GM12878 (cell line): ENCODE data around the gene FMC1. TPM values are rescaled to one million over a fixed set of nuclear protein-coding genes. Genes with fewer than 3 reads are reported as not detected.

Experiments
- ATAC-seq: fragments of 200-7000 bp; cut with Tn5 transposase; 3 replicates; pipeline ENCODE4 v1.9.1; 2020; ENCODE audit warnings: mild to moderate bottlenecking, moderate library complexity
- BruUV-seq: library from RNA; stranded (reverse); fragments of 400-500 nt; replicated peaks from 2 replicates; lab custom pipeline; 2021; lab: Mats Ljungman, UMichigan
- CTCF ChIA-PET: fragments of 300-600 bp; sonication (Branson Sonifier 250); formaldehyde crosslinking; extraction: SDS; loops from one replicate; lab custom pipeline; 2021; ENCODE audit warnings: inconsistent platforms; lab: Yijun Ruan, JAX
- POLR2A ChIA-PET: fragments of 350-600 bp; formaldehyde crosslinking; extraction: SDS; loops from one replicate; lab custom pipeline; 2021; ENCODE audit warnings: inconsistent platforms; lab: Charles Lee
- RAD21 ChIA-PET: fragments of 300-600 bp; sonication (Branson Sonifier 250); formaldehyde crosslinking; loops from one replicate; lab custom pipeline; 2023; ENCODE audit warnings: antibody characterized with exemption; ENCODE audit not compliant: unreplicated experiment; lab: Charles Lee
- SMC1A ChIA-PET: fragments of 300-600 bp; sonication (Branson Sonifier 250); formaldehyde crosslinking; loops from one replicate; lab custom pipeline; 2023; ENCODE audit not compliant: unreplicated experiment, uncharacterized antibody; lab: Charles Lee
- DNase-seq: peaks from one replicate; pipeline ENCODE4 v3.0.0-alpha.2; 2011; ENCODE audit warnings: low read depth, low spot score
- FAIRE-seq: peaks from 3 replicates; lab custom pipeline; 2011; peaks lifted over from hg19 to GRCh38; lab: Jason Lieb, UNC
- H2AFZ ChIP-seq: 2 replicates; pipeline ENCODE4 v1.6.0; 2011; ENCODE audit warnings: low read depth, low read length, control low read depth; ENCODE audit not compliant: control insufficient read depth
- H3K27ac ChIP-seq: 2 replicates; pipeline ENCODE4 v1.5.1; 2011; ENCODE audit warnings: control low read depth; ENCODE audit not compliant: control insufficient read depth, insufficient read depth
- H3K27me3 ChIP-seq, 2 experiments: replicated peaks in 1 of 2; 2 replicates each; pipeline versions ENCODE4 v1.6.0 to v1.6.1; 2011; ENCODE audit warnings: low read length in 1 of 2; ENCODE audit not compliant: control insufficient read depth in 2 of 2, insufficient read depth in 2 of 2
- H3K36me3 ChIP-seq, 2 experiments: 2 replicates each; pipeline ENCODE4 v1.5.1; 2011; ENCODE audit warnings: low read length in 1 of 2; ENCODE audit not compliant: control insufficient read depth in 2 of 2, insufficient read depth in 2 of 2
- H3K4me1 ChIP-seq: 2 replicates; pipeline ENCODE4 v1.6.1; 2011; ENCODE audit warnings: mild to moderate bottlenecking, low read length, moderate library complexity, mixed read lengths; ENCODE audit not compliant: control insufficient read depth, insufficient read depth
- H3K4me2 ChIP-seq: 2 replicates; pipeline ENCODE4 v1.6.0; 2011; ENCODE audit warnings: control low read depth; ENCODE audit not compliant: control insufficient read depth, insufficient read depth
- H3K4me3 ChIP-seq: fragments of 200-600 bp; sonication (generic); 2 replicates; pipeline ENCODE4 v1.5.1; 2016
- H3K79me2 ChIP-seq: 2 replicates; pipeline ENCODE4 v1.6.0; 2011; ENCODE audit warnings: low read length; ENCODE audit not compliant: control insufficient read depth, insufficient read depth
- H3K9ac ChIP-seq: 2 replicates; pipeline ENCODE4 v1.8.0; 2011; ENCODE audit warnings: low read length, control low read depth, mixed read lengths; ENCODE audit not compliant: control insufficient read depth, insufficient read depth
- H3K9me3 ChIP-seq: replicated peaks from 3 replicates; pipeline ENCODE4 v1.5.1; 2011; ENCODE audit warnings: mild to moderate bottlenecking, low read length; ENCODE audit not compliant: control insufficient read depth, insufficient read depth
- H4K20me1 ChIP-seq: 2 replicates; pipeline ENCODE4 v1.6.0; 2011; ENCODE audit not compliant: control insufficient read depth, insufficient read depth
- CHD2 ChIP-seq: IDR thresholded peaks from 2 replicates; pipeline ENCODE4 v1.6.1; 2011; ENCODE audit warnings: low read depth, low read length, improper control_type of control experiment, borderline replicate concordance
- E2F4 ChIP-seq: IDR thresholded peaks from 2 replicates; pipeline ENCODE4 v1.6.1; 2012; ENCODE audit warnings: low read depth, low read length, improper control_type of control experiment
- POU2F2 ChIP-seq: IDR thresholded peaks from 3 replicates; pipeline ENCODE4 v1.6.1; 2011; ENCODE audit warnings: low read depth, mild to moderate bottlenecking, low read length, borderline replicate concordance
- SMARCA5 ChIP-seq: fragments of 450-650 bp; IDR thresholded peaks from 2 replicates; pipeline ENCODE4 v1.6.1; 2017; ENCODE audit warnings: mild to moderate bottlenecking
- STAT3 ChIP-seq: IDR thresholded peaks from 2 replicates; pipeline ENCODE4 v1.6.1; 2011; ENCODE audit warnings: low read depth, low read length, improper control_type of control experiment
- WGBS: methylation state at CpG from one replicate; pipeline ENCODE4 v1.1.6; 2016; ENCODE audit warnings: low lambda C conversion rate; ENCODE audit not compliant: insufficient replicate concordance, insufficient coverage; ENCODE audit errors: missing lambda C conversion rate; 5-methylcytosine and 5-hydroxymethylcytosine counted together
- in situ Hi-C: fragments of 300-500 bp; cut with MboI; formaldehyde crosslinking; loops from 9 replicates; pipeline ENCODE4 v1.14.3; 2018; ENCODE audit warnings: mixed read lengths
- intact Hi-C: fragments of 100-400 bp; cut with micrococcal nuclease; formaldehyde crosslinking; loops from one replicate; pipeline ENCODE4 v1.14.2; 2022; ENCODE audit not compliant: unreplicated experiment
- polyA plus RNA-seq, 11 experiments: library from polyadenylated mRNA; depleted of rRNA in 4 of 11; unstranded in 6 of 11; stranded (reverse) in 5 of 11; fragments of >200 nt; fragmentation: Nextera tagmentation in 4 of 11; fragmentation: Illumina TruSeq in 1 of 11; extraction: Ambion mirVana in 4 of 11; extraction: Trizol in 1 of 11; gene quantifications; 1 replicate in 1 of 11; 2 replicates in 10 of 11; pipeline versions ENCODE4 v1.2.1 to v1.2.3, GENCODE V29; 2011 to 2016; ENCODE audit warnings: inconsistent platforms in 2 of 11, missing spikeins in 2 of 11, low read depth in 1 of 11
- total RNA-seq, 4 experiments: library from RNA; depleted of rRNA in 3 of 4; stranded (reverse); fragments of >200 nt in 3 of 4; fragmentation: Illumina TruSeq in 1 of 4; extraction: Trizol in 1 of 4; gene quantifications; 2 replicates each; pipeline versions ENCODE4 v1.2.1 to v1.2.3, GENCODE V29; 2013 to 2021

Gene FMC1
- total and polyA plus RNA-seq, 10 of the 15 experiments (the other 5 are each of a cell fraction or from before 2014, with no cell fraction given), result 4.2 to 60.4 (median 15.6) TPM

GRCh38 chr7:139362981-139363380 lies 21.8 kb downstream of the FMC1 start:
- ChIA-PET POLR2A (interaction anchor here (0.6 kb wide), 1 partner anchor 59 kb away, joined by 4 read pairs; no protein-coding TSS in a partner anchor), SMC1A (interaction anchor here (1.0 kb wide), 1 partner anchor 51 kb away, joined by 4 read pairs; no protein-coding TSS in a partner anchor), CTCF (interaction anchor here (1.7 kb wide), 1 partner anchor 71 kb away, joined by 6 read pairs; no protein-coding TSS in a partner anchor), RAD21 (no interaction called here)
- peak overlapping the region; percentile 73 for H3K4me2 ChIP-seq
- no peak for TF ChIP-seq SMARCA5
- no peak for TF ChIP-seq CHD2
- no peak for TF ChIP-seq STAT3
- no peak for TF ChIP-seq E2F4
- TF ChIP-seq POU2F2, result no peak
- H3K36me3 ChIP-seq, result peaks cover 2 to 15% of the 10 kb centered on the region in 2 experiments; a peak in 3 of 4 replicates
- intact Hi-C loops, result loop anchor here (5.0 kb wide), 1 partner anchor 256 kb away; the partner anchor contains the start of gene ZC3HAV1
- H3K27ac ChIP-seq, result no peak overlapping the region
- H3K4me3 ChIP-seq, result peak overlapping the region; percentile 62; the same call in 1 of the 2 replicates
- no peak for DNase-seq
- peaks cover 9% of the 10 kb centered on the region for H4K20me1 ChIP-seq
- WGBS, result 99% methylated on average over 6 of the region's 6 CpGs
- H3K9ac ChIP-seq, result no peak overlapping the region; the same call in 1 of the 2 replicates
- H3K27me3 ChIP-seq, result no peaks in the 10 kb centered on the region
- no peaks in the 10 kb centered on the region for H3K9me3 ChIP-seq
- no TSS peak for BruUV-seq
- peaks cover 93% of the 10 kb centered on the region for H3K79me2 ChIP-seq
- FAIRE-seq, result no peak
- no peak for ATAC-seq
- H2AFZ ChIP-seq, result no peak overlapping the region
- H3K4me1 ChIP-seq, result peaks cover 4% of the 10 kb centered on the region
- in situ Hi-C loops, result loop anchor here (25.0 kb wide), 1 partner anchor 1549 kb away; the partner anchor contains the start of gene BRAF
